Liver (tissue), 9 donors: ENCODE measurements around the gene FGF14. TPM values are rescaled to one million over a fixed set of nuclear protein-coding genes. Genes with fewer than 3 reads are reported as not detected.
A peak's percentile ranks its signal among the peaks of the same experiment; 100 is the strongest.

ENCODE experiments used
- DNase-seq: peaks from one replicate; pipeline ENCODE4 v3.0.0-alpha.2; 2017; ENCODE audit warnings: low spot score
- H3K27ac ChIP-seq, 2 donors: one replicate each; pipeline ENCODE4 v1.7.0; 2013; ENCODE audit warnings: inconsistent platforms in 2 of 2, low read length in 2 of 2, control low read depth in 1 of 2, low read depth in 1 of 2, mild to moderate bottlenecking in 1 of 2
- H3K27me3 ChIP-seq, 4 donors: one replicate each; pipeline versions ENCODE4 v1.6.1 to v1.7.0; 2013; ENCODE audit warnings: low read length in 3 of 4, inconsistent platforms in 1 of 4, mild to moderate bottlenecking in 1 of 4, moderate library complexity in 1 of 4; ENCODE audit not compliant: control insufficient read depth in 4 of 4, insufficient read depth in 4 of 4
- H3K36me3 ChIP-seq, 4 donors: one replicate each; pipeline versions ENCODE4 v1.6.1 to v1.7.0; 2013; ENCODE audit warnings: low read length in 3 of 4, mild to moderate bottlenecking in 3 of 4, low read depth in 1 of 4, moderate library complexity in 1 of 4; ENCODE audit not compliant: control insufficient read depth in 4 of 4, insufficient read depth in 3 of 4
- H3K4me1 ChIP-seq, 4 donors: one replicate each; pipeline versions ENCODE4 v1.6.1 to v1.7.0; 2013; ENCODE audit warnings: low read length in 3 of 4, mild to moderate bottlenecking in 3 of 4, moderate library complexity in 1 of 4; ENCODE audit not compliant: control insufficient read depth in 4 of 4, insufficient read depth in 4 of 4
- H3K4me3 ChIP-seq, 3 donors: one replicate each; pipeline versions ENCODE4 v1.6.1 to v1.7.0; 2013; ENCODE audit warnings: low read length in 3 of 3, control low read depth in 1 of 3, low read depth in 1 of 3, mild to moderate bottlenecking in 1 of 3
- H3K9ac ChIP-seq, 2 donors: one replicate each; pipeline ENCODE4 v1.7.0; 2013; ENCODE audit warnings: low read length in 2 of 2, mild to moderate bottlenecking in 2 of 2, moderate library complexity in 2 of 2, control low read depth in 1 of 2, low read depth in 1 of 2
- H3K9me3 ChIP-seq, 4 donors: one replicate each; pipeline versions ENCODE4 v1.6.1 to v1.7.0; 2013; ENCODE audit warnings: low read length in 3 of 4; ENCODE audit not compliant: control insufficient read depth in 4 of 4
- EGR1 ChIP-seq, 2 donors: IDR thresholded peaks; 2 replicates each; pipeline ENCODE4 v1.6.1; 2016 to 2018; ENCODE audit warnings: antibody characterized with exemption in 2 of 2, low read depth in 2 of 2
- FOXA1 ChIP-seq: IDR thresholded peaks from 2 replicates; pipeline ENCODE4 v1.6.1; 2016; ENCODE audit warnings: antibody characterized with exemption
- FOXA2 ChIP-seq: IDR thresholded peaks from 2 replicates; pipeline ENCODE4 v1.6.1; 2016; ENCODE audit warnings: antibody characterized with exemption
- GABPA ChIP-seq, 2 donors: IDR thresholded peaks in 1 of 2; conservative IDR thresholded peaks in 1 of 2; 2 replicates each; pipeline ENCODE4 v1.6.1; 2016; ENCODE audit warnings: antibody characterized with exemption in 2 of 2, mild to moderate bottlenecking in 1 of 2, moderate library complexity in 1 of 2
- HNF4A ChIP-seq, 2 donors: conservative IDR thresholded peaks; 2 replicates each; pipeline ENCODE4 v1.6.1; 2016; ENCODE audit warnings: antibody characterized with exemption in 2 of 2, mild to moderate bottlenecking in 2 of 2
- HNF4G ChIP-seq: IDR thresholded peaks from 2 replicates; pipeline ENCODE4 v1.6.1; 2016; ENCODE audit warnings: antibody characterized with exemption
- JUND ChIP-seq, 2 donors: IDR thresholded peaks; 2 replicates each; pipeline ENCODE4 v1.6.1; 2016; ENCODE audit warnings: antibody characterized with exemption in 2 of 2
- NR2F2 ChIP-seq: IDR thresholded peaks from 2 replicates; pipeline ENCODE4 v1.6.1; 2016; ENCODE audit warnings: antibody characterized with exemption
- RAD21 ChIP-seq, 2 donors: IDR thresholded peaks; 2 replicates each; pipeline ENCODE4 v1.6.1; 2016; ENCODE audit warnings: antibody characterized with exemption in 2 of 2, mild to moderate bottlenecking in 2 of 2
- RXRA ChIP-seq, 2 donors: IDR thresholded peaks; 2 replicates each; pipeline ENCODE4 v1.6.1; 2017 to 2018; ENCODE audit warnings: antibody characterized with exemption in 2 of 2, mild to moderate bottlenecking in 1 of 2
- SP1 ChIP-seq: IDR thresholded peaks from 2 replicates; pipeline ENCODE4 v1.6.1; 2018; ENCODE audit warnings: antibody characterized with exemption, mild to moderate bottlenecking
- TAF1 ChIP-seq: conservative IDR thresholded peaks from 2 replicates; pipeline ENCODE4 v1.6.1; 2016; ENCODE audit warnings: antibody characterized with exemption, mild to moderate bottlenecking
- YY1 ChIP-seq: IDR thresholded peaks from 2 replicates; pipeline ENCODE4 v1.6.1; 2016; ENCODE audit warnings: antibody characterized with exemption, mild to moderate bottlenecking
- WGBS: extraction: QIAGEN DNeasy Blood & Tissue Kit; methylation state at CpG from one replicate; pipeline ENCODE4 v1.1.7; 2013; 5-methylcytosine and 5-hydroxymethylcytosine counted together
- polyA plus RNA-seq, 2 donors: library from polyadenylated mRNA; stranded (reverse) in 1 of 2; unstranded in 1 of 2; fragments of 200-250 nt in 1 of 2; fragments of >200 nt in 1 of 2; fragmentation: Nextera tagmentation in 1 of 2; extraction: Ambion mirVana in 1 of 2; gene quantifications; one replicate each; pipeline versions ENCODE4 v1.2.1 to v1.2.3, GENCODE V29; 2013 to 2015
- total RNA-seq, 2 donors: library from RNA; depleted of rRNA; stranded (reverse); fragments of >200 nt; gene quantifications; one replicate each; pipeline ENCODE4 v1.2.3, GENCODE V29; 2014
- TF ChIP-seq, protein P1 (sequence below): IDR thresholded peaks from 2 replicates; pipeline ENCODE4 v1.6.1; 2016; ENCODE audit warnings: antibody characterized with exemption, mild to moderate bottlenecking
- TF ChIP-seq, protein P2 (sequence below): fragments of 150-350 bp; IDR thresholded peaks from 2 replicates; pipeline ENCODE4 v1.5.1; 2017; ENCODE audit warnings: improper control_type of control experiment, low read depth, low read length; ENCODE audit not compliant: missing input control
- TF ChIP-seq, protein P3 (sequence below): IDR thresholded peaks from 2 replicates; pipeline ENCODE4 v1.6.1; 2016; ENCODE audit warnings: antibody characterized with exemption
- TF ChIP-seq, protein P4 (sequence below): IDR thresholded peaks from 2 replicates; pipeline ENCODE4 v1.6.1; 2016; ENCODE audit warnings: antibody characterized with exemption
- TF ChIP-seq, protein P5 (sequence below): IDR thresholded peaks from 2 replicates; pipeline ENCODE4 v1.6.1; 2016; ENCODE audit warnings: antibody characterized with exemption
- donor health status: healthy.
- donor health status: healthy.
- donor health status: healthy.
- donor health status: healthy.
- donor health status: healthy.

The FGF14 gene
- total and polyA plus RNA-seq, 4 donors, result 0.05 to 3.3 (median 1.0) TPM

DNA sequence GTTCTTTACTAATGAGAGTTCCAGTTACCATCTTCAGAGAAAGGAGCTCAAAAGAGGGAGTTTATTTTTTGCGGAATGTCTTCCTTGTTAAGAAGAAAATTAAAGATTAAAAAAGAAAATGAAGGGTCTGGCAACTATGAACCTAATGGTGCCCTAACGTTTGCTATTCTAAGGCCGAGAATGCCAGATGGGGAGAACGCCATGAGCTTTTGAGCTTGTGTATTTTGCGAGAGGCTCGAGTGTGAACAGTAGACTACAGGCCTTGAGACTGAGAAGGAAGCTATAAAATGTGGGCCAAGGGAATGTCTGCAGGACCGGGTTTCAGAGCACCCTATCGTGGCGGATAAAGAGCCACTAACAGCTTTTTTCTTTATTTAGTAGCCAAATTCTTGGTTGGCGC lies 6.7 kb downstream of the FGF14 start:
- no peaks in the 10 kb centered on the region for H3K27me3 ChIP-seq
- peak overlapping the region; percentile 89 to 94 for H3K27ac ChIP-seq
- peak overlapping the region; percentile 85 to 88 (median 86) for H3K4me3 ChIP-seq
- H3K4me1 ChIP-seq, result peaks cover 2 to 23% (median 14%) of the 10 kb centered on the region in 4 donors
- no peak for DNase-seq
- no peaks in the 10 kb centered on the region for H3K9me3 ChIP-seq
- TF ChIP-seq HNF4A (conservative IDR thresholded peaks at IDR 0.05) (no peak), TAF1 (no peak), GABPA (IDR thresholded peaks at IDR 0.05 in 1 of 2, conservative IDR thresholded peaks at IDR 0.05 in 1 of 2) (no peak), YY1 (no peak), HNF4G (no peak), EGR1 (IDR thresholded peaks at IDR 0.05; ENCODE audit: low read depth in 2 of 2) (no peak), JUND (IDR thresholded peaks at IDR 0.05) (no peak), RXRA (IDR thresholded peaks at IDR 0.05) (no peak)
- TF ChIP-seq, protein P1, sequence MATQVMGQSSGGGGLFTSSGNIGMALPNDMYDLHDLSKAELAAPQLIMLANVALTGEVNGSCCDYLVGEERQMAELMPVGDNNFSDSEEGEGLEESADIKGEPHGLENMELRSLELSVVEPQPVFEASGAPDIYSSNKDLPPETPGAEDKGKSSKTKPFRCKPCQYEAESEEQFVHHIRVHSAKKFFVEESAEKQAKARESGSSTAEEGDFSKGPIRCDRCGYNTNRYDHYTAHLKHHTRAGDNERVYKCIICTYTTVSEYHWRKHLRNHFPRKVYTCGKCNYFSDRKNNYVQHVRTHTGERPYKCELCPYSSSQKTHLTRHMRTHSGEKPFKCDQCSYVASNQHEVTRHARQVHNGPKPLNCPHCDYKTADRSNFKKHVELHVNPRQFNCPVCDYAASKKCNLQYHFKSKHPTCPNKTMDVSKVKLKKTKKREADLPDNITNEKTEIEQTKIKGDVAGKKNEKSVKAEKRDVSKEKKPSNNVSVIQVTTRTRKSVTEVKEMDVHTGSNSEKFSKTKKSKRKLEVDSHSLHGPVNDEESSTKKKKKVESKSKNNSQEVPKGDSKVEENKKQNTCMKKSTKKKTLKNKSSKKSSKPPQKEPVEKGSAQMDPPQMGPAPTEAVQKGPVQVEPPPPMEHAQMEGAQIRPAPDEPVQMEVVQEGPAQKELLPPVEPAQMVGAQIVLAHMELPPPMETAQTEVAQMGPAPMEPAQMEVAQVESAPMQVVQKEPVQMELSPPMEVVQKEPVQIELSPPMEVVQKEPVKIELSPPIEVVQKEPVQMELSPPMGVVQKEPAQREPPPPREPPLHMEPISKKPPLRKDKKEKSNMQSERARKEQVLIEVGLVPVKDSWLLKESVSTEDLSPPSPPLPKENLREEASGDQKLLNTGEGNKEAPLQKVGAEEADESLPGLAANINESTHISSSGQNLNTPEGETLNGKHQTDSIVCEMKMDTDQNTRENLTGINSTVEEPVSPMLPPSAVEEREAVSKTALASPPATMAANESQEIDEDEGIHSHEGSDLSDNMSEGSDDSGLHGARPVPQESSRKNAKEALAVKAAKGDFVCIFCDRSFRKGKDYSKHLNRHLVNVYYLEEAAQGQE, result no peak
- no peaks in the 10 kb centered on the region for H3K36me3 ChIP-seq
- 86% methylated on average over 10 of the region's 10 CpGs for WGBS
- H3K9ac ChIP-seq, result peak overlapping the region; percentile 73 to 88

DNA sequence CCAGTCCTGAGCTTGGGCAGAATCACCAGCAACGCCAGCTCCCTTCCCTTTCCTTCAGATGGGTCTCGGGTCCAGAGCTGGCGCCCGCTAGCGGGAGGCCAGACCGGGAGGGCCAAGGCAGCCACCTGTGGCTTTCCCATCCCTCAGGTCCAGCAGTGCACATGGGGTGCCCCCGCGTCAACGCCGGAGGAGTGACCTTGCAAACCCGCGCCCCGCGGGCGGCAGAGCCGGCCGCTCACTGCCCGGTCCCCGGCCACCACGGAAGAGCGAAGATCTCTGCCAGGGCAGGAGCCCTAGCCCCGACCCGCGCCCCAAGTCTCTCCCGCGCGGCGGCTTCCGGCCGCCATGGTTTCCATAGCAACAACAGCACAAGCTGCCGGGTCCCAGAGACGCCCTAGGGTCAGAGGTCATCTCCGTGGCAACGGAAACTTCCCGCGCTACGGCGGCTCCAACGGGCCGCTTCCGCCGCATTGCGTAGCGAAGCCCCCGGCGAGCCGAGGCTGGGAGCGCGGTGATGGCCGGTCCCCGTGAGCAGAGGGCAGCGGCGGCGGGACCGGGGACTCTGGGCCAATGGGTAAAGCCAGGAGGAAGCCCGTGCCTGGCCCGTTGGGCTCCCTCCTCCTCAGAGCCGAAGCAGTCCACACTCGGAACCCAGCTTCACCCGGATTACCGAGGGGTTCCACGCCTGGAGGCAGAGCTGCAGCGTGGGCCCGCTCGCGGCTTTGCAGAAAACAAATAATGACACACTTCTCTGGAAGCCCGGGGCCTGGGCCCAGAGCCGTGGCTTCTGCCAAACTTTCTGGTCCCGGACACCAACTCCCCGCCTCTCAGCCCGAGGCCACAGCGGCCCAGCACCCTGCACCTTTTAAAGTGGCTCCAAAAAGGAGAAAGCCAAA lies 7.4 kb downstream of the FGF14 start:
- peak overlapping the region; percentile 89 to 94 for H3K27ac ChIP-seq
- peaks cover 0 to 23% (median 13%) of the 10 kb centered on the region in 4 donors for H3K4me1 ChIP-seq

More for the DNA sequence above, 7.4 kb downstream of the FGF14 start:
- Histone ChIP-seq H3K27me3 (no peaks in the 10 kb centered on the region), H3K36me3 (no peaks in the 10 kb centered on the region), H3K9me3 (no peaks in the 10 kb centered on the region), H3K9ac (peak overlapping the region; percentile 73 to 88), H3K4me3 (peak overlapping the region; percentile 85 to 88 (median 86))
- DNase-seq, result peak; percentile 93
- no peak for TF ChIP-seq JUND (IDR thresholded peaks at IDR 0.05)
- peak; percentile 92 for TF ChIP-seq NR2F2
- TF ChIP-seq, protein P1, result peak; percentile 93
- TF ChIP-seq, protein P2, sequence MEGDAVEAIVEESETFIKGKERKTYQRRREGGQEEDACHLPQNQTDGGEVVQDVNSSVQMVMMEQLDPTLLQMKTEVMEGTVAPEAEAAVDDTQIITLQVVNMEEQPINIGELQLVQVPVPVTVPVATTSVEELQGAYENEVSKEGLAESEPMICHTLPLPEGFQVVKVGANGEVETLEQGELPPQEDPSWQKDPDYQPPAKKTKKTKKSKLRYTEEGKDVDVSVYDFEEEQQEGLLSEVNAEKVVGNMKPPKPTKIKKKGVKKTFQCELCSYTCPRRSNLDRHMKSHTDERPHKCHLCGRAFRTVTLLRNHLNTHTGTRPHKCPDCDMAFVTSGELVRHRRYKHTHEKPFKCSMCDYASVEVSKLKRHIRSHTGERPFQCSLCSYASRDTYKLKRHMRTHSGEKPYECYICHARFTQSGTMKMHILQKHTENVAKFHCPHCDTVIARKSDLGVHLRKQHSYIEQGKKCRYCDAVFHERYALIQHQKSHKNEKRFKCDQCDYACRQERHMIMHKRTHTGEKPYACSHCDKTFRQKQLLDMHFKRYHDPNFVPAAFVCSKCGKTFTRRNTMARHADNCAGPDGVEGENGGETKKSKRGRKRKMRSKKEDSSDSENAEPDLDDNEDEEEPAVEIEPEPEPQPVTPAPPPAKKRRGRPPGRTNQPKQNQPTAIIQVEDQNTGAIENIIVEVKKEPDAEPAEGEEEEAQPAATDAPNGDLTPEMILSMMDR, result no peak
- TF ChIP-seq FOXA1, result no peak
- TF ChIP-seq, protein P3, sequence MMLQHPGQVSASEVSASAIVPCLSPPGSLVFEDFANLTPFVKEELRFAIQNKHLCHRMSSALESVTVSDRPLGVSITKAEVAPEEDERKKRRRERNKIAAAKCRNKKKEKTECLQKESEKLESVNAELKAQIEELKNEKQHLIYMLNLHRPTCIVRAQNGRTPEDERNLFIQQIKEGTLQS, result no peak
- TF ChIP-seq, protein P4, sequence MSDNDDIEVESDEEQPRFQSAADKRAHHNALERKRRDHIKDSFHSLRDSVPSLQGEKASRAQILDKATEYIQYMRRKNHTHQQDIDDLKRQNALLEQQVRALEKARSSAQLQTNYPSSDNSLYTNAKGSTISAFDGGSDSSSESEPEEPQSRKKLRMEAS, result no peak
- TF ChIP-seq HNF4G, result no peak
- TF ChIP-seq, protein P5, sequence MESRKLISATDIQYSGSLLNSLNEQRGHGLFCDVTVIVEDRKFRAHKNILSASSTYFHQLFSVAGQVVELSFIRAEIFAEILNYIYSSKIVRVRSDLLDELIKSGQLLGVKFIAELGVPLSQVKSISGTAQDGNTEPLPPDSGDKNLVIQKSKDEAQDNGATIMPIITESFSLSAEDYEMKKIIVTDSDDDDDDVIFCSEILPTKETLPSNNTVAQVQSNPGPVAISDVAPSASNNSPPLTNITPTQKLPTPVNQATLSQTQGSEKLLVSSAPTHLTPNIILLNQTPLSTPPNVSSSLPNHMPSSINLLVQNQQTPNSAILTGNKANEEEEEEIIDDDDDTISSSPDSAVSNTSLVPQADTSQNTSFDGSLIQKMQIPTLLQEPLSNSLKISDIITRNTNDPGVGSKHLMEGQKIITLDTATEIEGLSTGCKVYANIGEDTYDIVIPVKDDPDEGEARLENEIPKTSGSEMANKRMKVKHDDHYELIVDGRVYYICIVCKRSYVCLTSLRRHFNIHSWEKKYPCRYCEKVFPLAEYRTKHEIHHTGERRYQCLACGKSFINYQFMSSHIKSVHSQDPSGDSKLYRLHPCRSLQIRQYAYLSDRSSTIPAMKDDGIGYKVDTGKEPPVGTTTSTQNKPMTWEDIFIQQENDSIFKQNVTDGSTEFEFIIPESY, result peak; percentile 45
- no peak for TF ChIP-seq EGR1 (IDR thresholded peaks at IDR 0.05; ENCODE audit: low read depth in 2 of 2)
- TF ChIP-seq SP1, result peak; percentile 44
- peak in 1 of 2 donors; percentile 86 for TF ChIP-seq GABPA (IDR thresholded peaks at IDR 0.05 in 1 of 2, conservative IDR thresholded peaks at IDR 0.05 in 1 of 2)
- no peak for TF ChIP-seq FOXA2
- TF ChIP-seq RXRA (IDR thresholded peaks at IDR 0.05), result peak; percentile 11 to 33
- TF ChIP-seq YY1, result peak; percentile 98
- TF ChIP-seq RAD21 (IDR thresholded peaks at IDR 0.05), result peak; percentile 68 to 71
- TF ChIP-seq HNF4A (conservative IDR thresholded peaks at IDR 0.05), result peak in 1 of 2 donors; percentile 58
- no peak for TF ChIP-seq TAF1
- 1% methylated on average over 72 of the region's 72 CpGs for WGBS
